Subcutaneous abdominal adipose tissue (tissue), 5 donors: ENCODE measurements around the gene OR5B17.

Experiments
- H3K27ac ChIP-seq: one replicate; pipeline ENCODE4 v1.7.0; 2013; ENCODE audit warnings: low read depth, mild to moderate bottlenecking, inconsistent platforms, low read length, moderate library complexity
- H3K27me3 ChIP-seq, 5 donors: one replicate each; pipeline ENCODE4 v1.7.0; 2013; ENCODE audit warnings: low read length in 5 of 5, inconsistent platforms in 1 of 5; ENCODE audit not compliant: control insufficient read depth in 5 of 5, insufficient read depth in 4 of 5
- H3K36me3 ChIP-seq, 5 donors: one replicate each; pipeline ENCODE4 v1.7.0; 2013; ENCODE audit warnings: low read length in 5 of 5; ENCODE audit not compliant: control insufficient read depth in 5 of 5, insufficient read depth in 5 of 5
- H3K4me1 ChIP-seq, 5 donors: one replicate each; pipeline ENCODE4 v1.7.0; 2013; ENCODE audit warnings: low read length in 5 of 5, mild to moderate bottlenecking in 3 of 5, moderate library complexity in 1 of 5; ENCODE audit not compliant: control insufficient read depth in 5 of 5, insufficient read depth in 5 of 5
- H3K4me3 ChIP-seq, 5 donors: one replicate each; pipeline ENCODE4 v1.7.0; 2013; ENCODE audit warnings: low read length in 5 of 5, low read depth in 1 of 5
- H3K9ac ChIP-seq, 5 donors: one replicate each; pipeline ENCODE4 v1.7.0; 2013; ENCODE audit warnings: low read length in 5 of 5, mild to moderate bottlenecking in 4 of 5, moderate library complexity in 3 of 5
- H3K9me3 ChIP-seq, 5 donors: one replicate each; pipeline ENCODE4 v1.7.0; 2013; ENCODE audit warnings: low read length in 5 of 5; ENCODE audit not compliant: control insufficient read depth in 5 of 5
- donor health status: healthy.
- donor health status: healthy.
- donor health status: healthy.
- donor health status: healthy.
- donor health status: healthy.

The OR5B17 gene

DNA sequence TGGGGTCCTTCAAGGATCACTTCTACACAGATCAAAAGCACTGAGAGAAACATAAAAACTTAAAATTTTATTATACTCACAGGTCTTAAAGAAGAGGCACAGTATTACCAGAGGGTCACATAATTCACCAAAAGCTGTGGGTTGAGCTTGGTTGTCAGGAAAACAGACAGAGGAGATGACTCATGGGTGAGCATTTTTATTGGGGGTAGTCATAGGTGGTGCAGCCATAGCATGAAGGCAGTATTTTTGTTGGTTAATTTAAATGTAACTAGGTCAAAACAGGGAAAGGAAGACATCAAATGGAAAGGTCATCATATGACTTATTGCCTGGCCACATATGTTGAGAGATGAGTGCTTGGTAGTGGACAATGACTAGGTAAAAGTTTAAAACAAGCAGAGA lies 24.2 kb downstream of the OR5B17 start:
- Histone ChIP-seq H3K9me3 (peaks cover 0 to 5% (median 0%) of the 10 kb centered on the region in 5 donors), H3K27me3 (no peaks in the 10 kb centered on the region), H3K36me3 (no peaks in the 10 kb centered on the region), H3K9ac (no peak overlapping the region), H3K4me1 (no peaks in the 10 kb centered on the region), H3K4me3 (no peak overlapping the region), H3K27ac (no peak overlapping the region)

GRCh38 chr11:58330861-58331260 lies 28.0 kb downstream of the OR5B17 start:
- no peak overlapping the region for H3K4me3 ChIP-seq
- no peaks in the 10 kb centered on the region for H3K4me1 ChIP-seq
- no peaks in the 10 kb centered on the region for H3K27me3 ChIP-seq
- no peak overlapping the region for H3K27ac ChIP-seq
- H3K9ac ChIP-seq, result no peak overlapping the region
- H3K9me3 ChIP-seq, result peaks cover 0 to 15% (median 6%) of the 10 kb centered on the region in 5 donors
- no peaks in the 10 kb centered on the region for H3K36me3 ChIP-seq

DNA sequence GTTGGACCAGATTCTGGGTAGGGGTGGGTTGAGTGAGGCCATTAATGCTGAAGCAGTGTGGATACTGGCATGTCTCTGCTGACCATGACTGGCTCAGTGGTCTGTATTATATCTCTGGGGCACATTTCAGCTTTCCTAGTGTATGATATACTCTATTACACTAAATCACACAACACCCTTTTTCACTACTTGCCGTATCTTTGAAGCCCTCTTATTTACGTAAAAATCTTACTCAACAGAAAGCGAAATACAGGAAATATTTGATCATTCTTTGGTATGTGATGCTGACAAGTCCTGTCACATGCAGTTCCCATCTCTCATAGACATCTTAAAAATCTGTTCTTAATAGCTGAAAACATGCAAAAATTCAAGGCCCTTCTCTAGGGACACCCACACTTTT lies 40.3 kb downstream of the OR5B17 start:
- Histone ChIP-seq H3K4me1 (no peaks in the 10 kb centered on the region), H3K27ac (no peak overlapping the region), H3K4me3 (no peak overlapping the region), H3K36me3 (no peaks in the 10 kb centered on the region), H3K9ac (no peak overlapping the region), H3K27me3 (no peaks in the 10 kb centered on the region), H3K9me3 (peaks cover 0 to 3% (median 0%) of the 10 kb centered on the region in 5 donors)

GRCh38 chr11:58316142-58316541 lies 42.7 kb downstream of the OR5B17 start:
- H3K9ac ChIP-seq, result no peak overlapping the region
- no peak overlapping the region for H3K27ac ChIP-seq
- no peaks in the 10 kb centered on the region for H3K4me1 ChIP-seq
- no peaks in the 10 kb centered on the region for H3K36me3 ChIP-seq
- H3K9me3 ChIP-seq, result peaks cover 0 to 3% (median 0%) of the 10 kb centered on the region in 5 donors
- no peak overlapping the region for H3K4me3 ChIP-seq
- H3K27me3 ChIP-seq, result no peaks in the 10 kb centered on the region
